ENCODE measurements around the gene OR6B2.

DNA sequence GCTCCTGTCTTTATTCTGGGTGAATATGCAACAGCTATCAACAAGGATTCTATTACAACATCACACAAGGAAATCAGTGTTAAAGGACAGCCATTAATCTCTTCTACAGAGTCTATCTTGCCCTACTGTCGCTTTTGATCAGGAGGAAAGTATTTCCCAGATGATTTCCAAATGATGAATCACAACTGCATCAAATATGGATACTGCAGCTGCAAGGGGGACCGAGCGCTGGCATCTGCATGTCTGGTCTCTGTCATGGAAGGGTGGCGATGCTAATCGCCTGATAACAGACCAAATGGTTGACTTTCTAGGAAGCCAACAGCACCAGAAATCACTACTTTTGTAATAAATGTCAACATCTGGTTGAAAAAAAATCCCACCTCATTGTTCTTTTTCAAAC is 44.3 kb upstream of the OR6B2 start:
- TF ChIP-seq, protein P1, sequence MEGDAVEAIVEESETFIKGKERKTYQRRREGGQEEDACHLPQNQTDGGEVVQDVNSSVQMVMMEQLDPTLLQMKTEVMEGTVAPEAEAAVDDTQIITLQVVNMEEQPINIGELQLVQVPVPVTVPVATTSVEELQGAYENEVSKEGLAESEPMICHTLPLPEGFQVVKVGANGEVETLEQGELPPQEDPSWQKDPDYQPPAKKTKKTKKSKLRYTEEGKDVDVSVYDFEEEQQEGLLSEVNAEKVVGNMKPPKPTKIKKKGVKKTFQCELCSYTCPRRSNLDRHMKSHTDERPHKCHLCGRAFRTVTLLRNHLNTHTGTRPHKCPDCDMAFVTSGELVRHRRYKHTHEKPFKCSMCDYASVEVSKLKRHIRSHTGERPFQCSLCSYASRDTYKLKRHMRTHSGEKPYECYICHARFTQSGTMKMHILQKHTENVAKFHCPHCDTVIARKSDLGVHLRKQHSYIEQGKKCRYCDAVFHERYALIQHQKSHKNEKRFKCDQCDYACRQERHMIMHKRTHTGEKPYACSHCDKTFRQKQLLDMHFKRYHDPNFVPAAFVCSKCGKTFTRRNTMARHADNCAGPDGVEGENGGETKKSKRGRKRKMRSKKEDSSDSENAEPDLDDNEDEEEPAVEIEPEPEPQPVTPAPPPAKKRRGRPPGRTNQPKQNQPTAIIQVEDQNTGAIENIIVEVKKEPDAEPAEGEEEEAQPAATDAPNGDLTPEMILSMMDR (IDR thresholded peaks at IDR 0.05; ENCODE audit: low read depth, low read length): no peak
- no peak for TF ChIP-seq EZH2phosphoT487 (IDR thresholded peaks at IDR 0.05; ENCODE audit: low read depth)

All from OCI-LY3 (cell line).